ENCODE measurements around the gene CUL2.
"Not testable (repeated sequence)": the region's sequence is repeated elsewhere in the genome, so short reads cannot be mapped to it uniquely, and the experiment has no call there.

The CUL2 gene

DNA sequence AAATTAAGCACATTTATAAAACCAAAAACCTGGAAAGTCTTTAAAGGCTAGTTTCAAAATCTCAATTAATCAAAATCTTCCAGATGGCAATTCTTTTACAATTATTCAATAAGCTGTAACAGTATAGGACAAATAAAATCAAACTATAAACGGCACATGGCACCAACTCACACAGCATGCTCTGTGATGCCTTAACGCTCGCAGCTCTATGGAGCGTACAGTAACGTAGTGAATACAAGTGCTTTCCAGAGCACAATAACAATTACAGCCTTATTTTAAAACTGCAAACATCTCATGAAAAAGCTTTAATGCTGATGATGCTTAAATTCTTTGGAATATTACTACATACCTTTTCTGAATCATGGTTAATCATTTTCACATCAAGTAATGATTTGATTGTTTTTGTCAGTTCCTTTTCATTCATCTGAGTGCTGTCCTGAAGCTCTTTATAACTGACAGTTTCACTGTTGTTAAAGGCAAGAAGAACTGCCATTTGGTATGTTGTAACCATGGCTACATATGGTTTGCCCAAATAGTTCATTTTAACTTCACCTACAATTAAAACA is 74.2 kb downstream of the CUL2 start:
- no peak for DNase-seq

DNA sequence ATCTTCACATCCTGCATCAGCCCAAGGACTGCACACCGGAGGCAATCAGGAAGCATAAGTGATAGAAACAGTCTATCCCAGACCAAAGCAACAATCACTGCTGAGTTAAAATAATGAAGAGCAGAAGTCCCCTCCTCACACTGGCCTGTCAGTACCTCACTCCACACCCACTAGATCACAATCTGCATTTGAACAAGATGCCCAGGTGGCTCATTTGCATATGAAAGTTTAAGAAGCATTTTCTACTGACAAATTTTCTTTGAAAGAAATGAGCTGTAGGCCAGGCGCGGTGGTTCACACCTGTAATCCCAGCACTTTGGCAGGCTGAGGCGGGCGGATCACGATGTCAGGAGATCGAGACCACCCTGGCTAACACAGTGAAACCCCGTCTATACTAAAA is 77.4 kb downstream of the CUL2 start:
- no peak for DNase-seq

DNA sequence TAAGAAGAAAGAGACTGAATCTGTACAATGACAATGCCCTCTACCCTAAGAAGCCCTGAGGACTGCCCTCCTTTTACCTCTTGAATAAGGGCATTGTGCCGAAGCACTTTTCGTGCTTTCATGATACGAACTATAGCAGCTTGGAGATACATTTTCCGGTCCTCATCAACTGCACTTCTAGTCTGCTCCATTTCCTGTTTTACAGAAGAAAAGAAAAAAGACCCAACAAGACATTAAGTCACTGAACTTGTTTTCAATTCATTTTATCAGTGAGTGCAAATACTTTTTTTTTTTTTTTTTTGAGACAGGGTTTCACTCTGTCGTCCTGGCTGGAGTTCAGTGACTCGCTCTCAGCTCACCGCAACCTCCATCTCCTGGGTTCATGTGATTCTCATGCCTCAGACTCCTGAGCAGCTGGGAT is 78.4 kb downstream of the CUL2 start:
- DNase-seq = no peak

DNA sequence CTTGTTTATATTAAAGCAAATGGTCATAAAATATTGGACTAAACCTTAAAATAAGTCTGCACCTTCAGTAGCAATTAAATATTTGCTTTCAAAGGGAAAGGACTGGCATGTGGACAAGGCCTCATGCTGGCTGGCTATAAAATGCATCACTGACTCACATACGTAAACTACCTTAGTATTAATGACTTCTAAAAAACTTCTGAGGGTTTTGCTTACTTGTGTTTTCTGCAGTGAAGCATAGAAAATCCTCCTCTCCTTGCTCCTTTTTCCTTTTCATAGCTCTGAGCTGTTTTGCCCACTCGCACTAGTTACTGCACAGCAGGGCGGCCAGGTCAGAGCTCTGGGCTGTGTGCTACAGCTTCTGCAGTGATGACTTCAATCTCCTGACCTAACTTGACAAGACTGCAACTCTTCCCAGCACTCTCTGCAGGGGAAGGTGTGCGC is 82.3 kb downstream of the CUL2 start:
- DNase-seq = no peak

DNA sequence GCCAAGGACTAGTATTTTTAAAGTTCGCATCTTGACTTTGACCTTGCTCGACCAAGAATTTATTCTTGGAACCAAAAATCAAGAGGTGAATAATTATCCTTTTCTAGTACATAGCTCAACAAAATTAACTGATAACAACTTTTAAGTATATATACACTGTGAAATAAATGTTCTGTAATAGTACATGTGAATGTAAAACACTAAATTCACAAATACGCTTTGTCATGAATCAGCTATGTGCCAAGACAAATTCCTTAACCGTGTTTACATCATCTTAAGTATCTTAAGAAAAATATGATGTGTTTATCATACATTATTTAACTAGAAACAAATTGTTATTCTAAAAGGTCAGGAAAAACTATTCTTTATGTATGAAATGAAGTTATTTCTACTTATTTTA is 83.3 kb downstream of the CUL2 start:
- no peak for DNase-seq

DNA sequence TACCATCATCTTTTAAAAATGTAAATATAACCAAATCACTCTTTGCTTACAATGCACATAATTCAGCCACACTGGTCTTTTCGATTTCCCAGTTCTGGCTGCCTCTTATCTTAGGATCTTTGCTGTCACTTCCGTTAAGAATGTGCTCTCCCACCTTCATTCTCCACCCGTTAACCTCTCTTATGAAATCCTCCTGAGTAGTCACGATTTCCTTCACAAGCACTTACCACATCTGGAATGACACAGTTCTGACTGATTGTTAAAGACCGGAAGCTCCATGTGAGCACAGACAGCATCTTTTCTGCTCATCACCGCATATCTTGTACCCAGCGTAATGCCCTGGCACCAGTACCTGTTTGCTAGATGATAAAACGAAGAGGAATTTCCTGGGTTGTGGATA is 84.3 kb downstream of the CUL2 start:
- no peak for DNase-seq

DNA sequence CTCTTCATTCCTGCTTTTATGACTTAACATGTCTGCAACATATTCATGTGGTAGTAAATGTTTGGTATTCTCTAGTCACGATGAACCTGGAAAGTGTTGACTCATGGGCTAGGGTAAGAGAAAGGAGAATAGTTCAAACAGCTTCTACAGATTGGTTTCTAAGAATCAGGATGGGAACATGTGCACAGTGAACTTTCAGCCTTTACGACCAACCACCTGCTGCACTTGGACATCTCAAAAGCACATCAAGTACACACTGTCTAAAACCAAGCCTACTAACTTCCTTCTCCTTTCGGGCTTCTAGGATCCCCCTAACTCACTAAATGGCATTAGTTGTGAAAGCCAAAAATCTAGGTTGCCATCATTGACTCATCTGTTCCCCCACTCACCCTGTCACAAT is 85.5 kb downstream of the CUL2 start:
- no peak for DNase-seq

DNA sequence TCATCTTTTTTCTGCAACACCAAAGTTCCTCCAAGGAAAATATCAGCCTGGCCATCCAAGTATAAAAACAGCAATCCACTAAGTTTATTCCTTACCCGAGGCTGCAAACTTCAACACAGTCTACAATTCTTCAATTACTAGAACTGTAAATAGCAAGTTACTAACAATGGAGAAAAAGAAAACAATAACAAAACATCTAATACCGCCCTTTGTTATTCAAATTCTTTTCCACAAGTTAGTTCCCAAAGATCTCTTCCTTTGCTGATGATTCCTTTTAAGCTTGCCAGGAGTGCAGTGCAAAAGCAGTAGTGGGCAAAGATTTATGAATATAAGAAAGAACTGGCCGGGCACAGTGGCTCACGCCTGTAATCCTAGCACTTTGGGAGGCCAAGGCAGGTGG is 86.2 kb downstream of the CUL2 start:
- no peak for DNase-seq

DNA sequence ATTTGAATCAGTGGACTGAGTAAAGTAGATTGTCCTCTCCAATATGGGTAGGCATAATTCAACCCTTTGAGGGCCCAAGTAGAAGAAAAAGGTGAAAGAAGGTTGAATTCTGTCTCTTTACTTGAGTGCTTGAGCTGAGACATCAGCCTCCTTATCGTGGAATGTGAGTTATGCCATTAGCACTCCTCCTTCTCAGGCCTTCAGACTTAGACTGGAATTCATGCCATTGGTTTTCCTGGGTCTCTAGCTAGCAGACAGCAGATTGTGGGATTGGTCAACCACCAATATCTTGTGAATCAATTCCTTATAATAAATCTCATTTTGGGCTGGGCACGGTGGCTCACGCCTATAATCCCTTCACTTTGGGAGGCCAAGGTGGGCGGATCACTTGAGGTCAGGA is 89.2 kb downstream of the CUL2 start:
- DNase-seq = no peak

DNA sequence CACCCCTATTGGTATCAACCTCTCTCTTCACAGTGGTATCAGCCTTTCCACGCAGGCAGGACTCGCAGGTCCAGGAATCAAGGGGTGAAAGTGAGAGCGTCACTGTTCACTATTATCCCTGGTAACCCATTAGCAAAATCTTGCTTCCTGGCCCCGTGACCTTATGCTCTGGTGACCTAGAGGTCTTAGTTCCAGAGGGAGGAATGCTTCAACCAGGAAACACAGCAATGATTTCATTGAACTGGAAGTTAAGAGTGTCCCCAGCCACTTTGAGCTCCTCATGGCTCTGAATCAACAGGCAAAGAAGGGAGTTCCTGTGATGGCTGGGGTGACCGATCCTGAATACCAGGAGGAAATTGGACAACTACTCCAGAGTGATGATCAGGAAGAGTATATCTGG is 90.6 kb downstream of the CUL2 start:
- DNase-seq = no peak

DNA sequence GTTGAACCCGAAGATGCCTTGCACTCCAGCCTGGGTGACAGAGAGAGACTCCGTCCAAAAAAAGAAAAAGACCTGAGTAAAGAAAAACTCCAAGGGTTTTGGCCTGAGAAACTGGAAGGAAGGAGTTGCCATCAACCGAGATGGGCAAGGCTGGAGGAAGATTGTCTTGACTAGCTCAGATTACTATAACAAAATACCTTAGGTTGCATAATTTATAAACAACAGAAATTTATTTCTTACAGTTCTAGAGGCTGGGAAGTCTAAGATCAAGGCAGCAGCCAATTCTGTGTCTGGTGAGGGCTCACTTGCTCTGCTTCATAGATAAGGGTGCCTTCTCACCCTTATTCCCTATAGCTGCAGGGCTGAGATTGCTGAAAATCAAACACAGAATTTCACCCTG is 91.2 kb downstream of the CUL2 start:
- no peak for DNase-seq

DNA sequence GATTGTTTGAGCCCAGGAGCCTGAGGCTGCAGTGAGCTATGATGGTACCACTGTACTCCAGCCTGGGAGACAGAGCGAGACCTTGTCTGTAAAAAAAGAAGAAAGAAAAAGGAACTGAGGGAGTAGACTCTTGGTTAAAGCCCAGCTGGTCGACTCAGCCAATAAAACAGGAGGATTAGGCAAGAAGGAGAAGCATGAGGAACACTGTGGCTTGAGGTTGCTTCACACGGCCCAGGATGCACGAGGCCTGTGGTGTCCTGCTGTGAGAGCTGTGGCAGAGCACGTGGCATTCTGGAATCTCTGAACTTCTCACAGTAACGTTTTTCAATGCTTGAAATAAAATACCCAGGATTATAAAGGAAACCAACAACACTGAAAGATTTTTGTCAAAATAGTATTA is 93.3 kb downstream of the CUL2 start:
- DNase-seq = no peak

DNA sequence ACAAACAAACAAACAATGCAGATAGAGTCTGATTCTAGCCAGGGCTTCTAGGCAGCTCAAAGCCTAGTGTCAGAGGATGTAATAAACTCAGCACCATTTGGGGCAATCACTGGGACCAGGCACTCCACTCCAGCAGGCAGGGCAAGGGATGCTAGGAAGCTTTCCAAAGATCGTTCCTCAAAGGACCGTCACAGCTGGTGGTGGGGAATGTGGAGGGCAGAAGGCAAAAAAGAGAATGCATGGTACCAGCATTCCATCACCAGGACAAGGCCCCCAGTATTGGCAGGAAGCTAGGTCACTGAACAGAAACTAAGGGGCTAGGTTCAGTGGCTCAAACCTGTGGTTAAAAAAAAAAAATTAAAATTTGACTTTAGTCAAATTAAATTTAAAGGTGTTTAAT is 94.2 kb downstream of the CUL2 start:
- DNase-seq = no peak

DNA sequence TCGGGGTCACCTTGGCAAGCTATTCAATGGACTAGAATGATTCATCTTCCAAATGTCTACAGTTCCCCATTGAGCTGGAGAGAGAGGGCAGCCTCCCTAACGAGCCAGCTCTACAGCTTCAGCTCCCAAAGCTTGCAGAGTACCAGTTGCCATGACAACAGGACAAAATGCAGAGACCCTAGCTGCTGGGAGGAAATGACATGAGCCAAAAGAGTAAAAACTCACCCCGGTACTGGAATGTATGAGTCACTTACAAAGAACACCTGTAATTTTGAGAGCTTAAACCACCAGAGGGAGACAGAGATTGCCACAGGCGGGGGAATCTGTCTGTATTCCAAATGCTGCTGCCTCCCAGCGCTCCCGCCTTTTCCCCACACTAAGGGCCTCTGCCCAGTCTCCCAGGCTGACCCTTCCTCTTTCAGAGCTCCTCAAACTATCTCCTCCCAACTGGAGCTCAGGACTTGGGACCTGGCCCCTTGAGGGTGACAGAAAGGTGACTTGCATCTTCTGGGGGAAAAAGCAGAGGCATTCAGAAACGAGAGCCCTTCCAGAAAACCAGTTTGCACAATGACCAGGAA is 95.5 kb downstream of the CUL2 start:
- peak; percentile 32 to 38 for DNase-seq

DNA sequence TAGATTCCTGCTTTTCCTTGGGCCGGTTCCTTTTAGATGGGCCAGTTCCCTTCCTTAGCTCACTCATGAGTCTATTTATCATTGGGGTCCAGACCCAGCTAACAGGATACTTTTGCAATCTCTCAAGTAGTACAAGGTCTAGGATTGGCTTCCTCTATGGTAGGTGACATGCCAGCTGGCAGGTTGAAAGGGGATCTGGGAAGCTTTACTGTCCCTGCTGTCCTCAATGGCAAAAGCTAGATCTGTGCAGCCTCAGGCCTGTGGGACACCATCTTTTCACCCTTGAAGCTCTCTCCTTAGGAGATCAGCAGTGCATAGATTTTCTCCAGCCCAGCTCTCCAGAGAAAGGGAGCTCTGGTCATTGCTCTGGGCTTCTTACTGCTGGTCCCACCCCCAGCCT is 96.4 kb downstream of the CUL2 start:
- DNase-seq = no peak

DNA sequence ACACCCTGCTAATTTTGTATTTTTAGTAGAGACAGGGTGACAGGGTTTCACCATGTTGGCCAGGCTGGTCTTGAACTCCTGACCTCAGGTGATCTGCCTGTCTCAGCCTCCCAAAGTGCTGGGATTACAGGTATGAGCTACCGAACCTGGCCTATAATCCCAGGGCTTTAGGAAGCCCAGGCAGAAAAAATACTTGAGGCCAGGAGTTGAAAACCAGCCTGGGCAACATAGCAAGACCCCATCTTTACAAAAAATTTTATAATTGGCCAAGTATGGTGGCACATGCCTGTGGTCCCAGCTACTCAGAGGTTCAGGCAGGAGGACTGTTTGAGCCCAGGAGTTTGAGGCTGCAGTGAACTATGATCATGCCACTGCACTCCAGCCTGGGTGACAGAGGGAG is 99.0 kb downstream of the CUL2 start:
- not testable (repeated sequence) for DNase-seq

DNA sequence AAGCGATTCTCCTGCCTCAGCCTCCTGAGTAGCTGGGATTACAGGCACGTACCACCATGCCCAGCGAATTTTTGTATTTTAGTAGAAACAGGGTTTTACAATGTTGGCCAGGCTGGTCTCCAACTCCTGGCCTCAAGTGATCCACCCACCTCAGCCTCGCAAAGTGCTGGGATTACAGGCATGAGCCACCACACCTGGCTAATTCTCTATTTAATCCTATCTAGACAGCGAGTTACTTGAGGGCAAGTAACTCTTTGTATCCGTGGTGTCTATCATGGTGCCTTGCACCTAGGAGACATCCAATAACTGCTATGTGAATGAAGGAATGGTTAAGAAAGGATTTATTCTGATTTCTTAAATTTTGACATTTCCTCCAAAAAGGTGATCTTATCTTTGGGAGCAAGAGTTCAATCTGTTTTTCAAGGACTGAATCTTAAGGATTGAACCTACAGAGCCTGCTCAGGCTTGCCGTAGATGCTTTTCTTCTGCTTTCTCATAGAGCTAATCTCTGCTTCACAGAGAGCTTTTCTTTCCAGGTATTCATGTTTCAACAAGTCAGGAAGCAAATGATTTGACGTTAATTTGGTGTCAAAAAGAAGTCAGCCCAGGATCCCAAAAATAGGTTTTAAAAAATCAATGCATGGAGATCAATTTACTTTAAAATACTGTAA is 101.6 kb downstream of the CUL2 start:
- DNase-seq = no peak

DNA sequence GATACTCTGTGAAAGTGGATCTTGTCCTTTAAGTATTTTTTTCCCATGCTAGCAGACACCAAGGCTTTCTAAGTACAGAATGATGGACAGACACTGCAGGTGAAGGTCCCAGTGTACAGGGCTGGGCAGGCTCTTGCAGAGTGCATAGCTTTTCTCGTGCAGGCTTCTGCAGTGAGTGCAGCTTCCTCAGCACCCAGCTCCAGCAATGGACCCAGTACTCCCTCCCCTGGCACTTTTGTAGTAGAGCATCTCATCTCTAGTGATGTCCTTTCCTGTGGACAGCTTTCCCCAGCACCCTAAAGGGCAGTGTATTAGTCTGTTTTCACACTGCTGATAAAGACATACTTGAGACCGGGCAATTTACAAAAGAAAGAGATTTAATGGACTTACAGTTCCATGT is 104.3 kb downstream of the CUL2 start:
- no peak for DNase-seq

DNA sequence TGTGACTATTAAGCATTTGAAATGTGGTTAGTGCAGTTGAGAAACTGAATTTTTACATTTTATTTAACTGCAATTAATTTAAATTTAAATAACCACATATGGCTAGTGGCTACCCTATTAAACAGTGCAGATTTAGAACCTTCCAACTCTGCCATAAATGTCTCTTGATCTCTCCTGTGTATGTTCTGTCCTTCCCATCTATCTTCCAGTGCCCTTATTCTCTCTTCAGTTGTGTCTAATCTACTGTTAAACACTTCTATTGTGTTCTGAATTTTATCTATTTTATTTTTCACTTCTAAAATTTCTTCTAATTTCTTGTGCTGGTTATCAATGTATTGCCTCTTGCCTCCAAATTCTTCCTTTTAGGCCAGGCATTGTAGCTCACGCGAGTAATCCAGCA is 105.0 kb downstream of the CUL2 start:
- no peak for DNase-seq

DNA sequence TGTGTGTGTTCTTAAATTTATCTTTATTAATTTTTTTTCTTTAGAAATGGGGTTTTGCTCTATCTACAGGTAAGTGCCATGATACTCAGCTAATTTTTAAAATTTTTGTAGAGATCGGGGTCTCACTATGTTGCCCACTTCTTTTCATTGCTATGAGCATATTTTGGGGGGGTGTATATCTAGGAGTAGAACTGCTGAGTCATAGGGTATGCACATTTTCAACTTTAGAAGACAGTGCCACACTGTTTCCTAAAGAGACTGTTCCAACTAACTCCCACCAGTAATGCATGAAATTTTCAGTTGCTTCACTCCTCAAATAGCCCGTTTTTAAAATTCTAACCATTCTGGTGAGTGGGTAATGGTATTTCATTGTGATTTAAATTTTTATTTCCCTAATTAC is 108.3 kb downstream of the CUL2 start:
- DNase-seq = no peak

DNA sequence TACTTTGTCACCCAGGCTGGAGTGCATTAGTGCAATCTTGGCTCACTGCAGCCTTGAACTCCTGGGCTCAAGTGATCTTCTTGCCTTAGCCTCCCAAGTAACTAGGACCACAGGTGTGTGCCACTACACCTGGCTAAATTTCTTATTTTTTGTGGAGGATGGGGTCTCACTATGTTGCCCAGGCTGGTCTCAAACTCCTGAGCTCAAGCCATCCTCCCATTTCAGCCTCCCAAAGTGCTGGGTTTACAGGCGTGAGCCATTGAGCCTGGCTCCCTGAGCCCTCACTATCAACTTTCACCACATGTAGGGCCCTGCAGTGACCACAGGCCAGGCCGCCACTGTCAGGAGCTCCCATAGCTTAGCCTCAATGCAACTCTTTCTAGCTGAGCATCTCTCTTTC is 110.2 kb downstream of the CUL2 start:
- no peak for DNase-seq

DNA sequence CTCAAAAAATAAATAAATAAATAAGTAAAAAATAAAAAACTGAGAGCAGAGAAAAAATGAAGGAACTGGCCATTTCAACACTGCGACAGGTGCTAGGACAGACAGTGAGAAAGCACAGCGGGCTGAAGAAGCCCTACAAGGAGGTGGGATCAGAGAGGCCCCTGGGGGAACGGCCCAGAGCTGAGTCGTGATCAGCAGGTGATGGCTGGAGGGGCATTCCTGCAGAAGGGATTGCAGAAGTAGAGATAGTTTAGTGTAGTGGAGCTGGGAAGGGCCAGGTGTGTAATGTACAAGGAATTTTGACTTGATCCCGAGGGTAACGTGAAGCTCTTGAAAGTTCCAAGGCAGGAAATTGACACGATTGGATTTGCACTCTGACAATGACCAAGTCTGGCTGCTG is 112.1 kb downstream of the CUL2 start:
- no peak for DNase-seq

DNA sequence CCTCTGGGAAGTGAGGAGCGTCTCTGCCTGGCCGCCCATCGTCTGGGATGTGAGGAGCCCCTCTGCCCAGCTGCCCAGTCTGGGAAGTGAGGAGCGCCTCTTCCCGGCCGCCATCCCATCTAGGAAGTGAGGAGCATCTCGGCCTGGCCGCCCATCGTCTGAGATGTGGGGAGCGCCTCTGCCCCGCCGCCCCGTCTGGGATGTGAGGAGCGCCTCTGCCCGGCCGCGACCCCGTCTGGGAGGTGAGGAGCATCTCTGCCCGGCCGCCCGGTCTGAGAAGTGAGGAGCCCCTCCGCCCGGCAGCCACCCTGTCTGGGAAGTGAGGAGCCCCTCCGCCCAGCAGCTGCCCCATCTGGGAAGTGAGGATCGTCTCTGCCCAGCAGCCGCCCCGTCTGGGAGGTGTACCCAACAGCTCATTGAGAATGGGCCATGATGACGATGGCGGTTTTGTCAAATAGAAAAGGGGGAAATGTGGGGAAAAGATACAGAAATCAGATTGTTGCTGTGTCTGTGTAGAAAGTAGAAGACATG is 113.7 kb downstream of the CUL2 start:
- not testable (repeated sequence) for DNase-seq

DNA sequence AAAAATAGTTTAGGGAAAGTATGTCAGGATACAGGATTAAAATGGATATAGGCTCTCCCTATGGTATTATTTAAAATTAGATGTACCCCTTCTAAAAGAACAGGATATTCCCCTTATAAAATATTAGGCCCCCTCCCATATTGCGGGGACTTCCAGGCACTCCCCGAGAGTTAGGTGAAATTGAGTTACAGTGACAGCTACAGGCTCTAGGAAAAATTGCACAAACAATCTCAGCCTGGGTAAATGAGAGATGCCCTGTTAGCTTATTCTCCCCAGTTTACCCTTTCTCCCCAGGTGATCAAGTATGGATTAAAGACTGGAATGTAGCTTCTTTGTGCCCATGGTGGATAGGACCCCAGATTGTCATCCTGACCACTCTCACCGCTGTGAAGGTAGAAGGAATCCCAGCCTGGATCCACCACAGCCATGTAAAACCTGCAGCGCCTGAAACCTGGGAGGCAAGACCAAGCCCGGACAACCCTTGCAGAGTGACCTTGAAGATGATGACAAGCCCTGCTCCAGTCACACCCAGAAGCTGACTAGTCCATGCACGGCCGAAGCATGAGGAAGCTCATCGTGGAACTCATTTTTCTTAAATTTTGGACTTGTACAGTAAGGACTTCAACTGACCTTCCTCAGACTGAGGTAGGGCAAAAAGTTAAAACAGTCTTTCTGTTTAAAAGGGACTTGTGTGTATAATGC is 115.6 kb downstream of the CUL2 start:
- not testable (repeated sequence) for DNase-seq

Data from activated CD4-positive, alpha-beta T cell treated with anti-CD3 and anti-CD28 coated beads, Interleukin-2, amount 50 U/mL, for 4 hours (primary cell).